H1 (cell line): ENCODE results near the gene GLTP. TPM values are rescaled to one million over a fixed set of nuclear protein-coding genes. Genes with fewer than 3 reads are reported as not detected.

Source experiments
- CTCF ChIA-PET: fragments of 300-600 bp; sonication (Branson Sonifier 250); formaldehyde crosslinking; loops from one replicate; lab custom pipeline; 2021; ENCODE audit not compliant: partially characterized antibody; lab: Charles Lee
- POLR2A ChIA-PET: fragments of 300-600 bp; sonication (Branson Sonifier 250); formaldehyde crosslinking; loops from one replicate; lab custom pipeline; 2021; ENCODE audit warnings: inconsistent platforms; ENCODE audit not compliant: partially characterized antibody; lab: Charles Lee
- DNase-seq, 2 experiments: peaks; one replicate each; pipeline versions ENCODE4 v3.0.0 to v3.0.0-alpha.2; 2010 to 2022; ENCODE audit warnings: low spot score in 2 of 2, low read depth in 1 of 2, mixed read lengths in 1 of 2
- FAIRE-seq: peaks from 2 replicates; lab custom pipeline; 2011; peaks lifted over from hg19 to GRCh38; lab: Jason Lieb, UNC
- H2AFZ ChIP-seq: 2 replicates; pipeline ENCODE4 v1.8.1; 2012; ENCODE audit warnings: low read length, inconsistent platforms
- H2AK5ac ChIP-seq: 2 replicates; pipeline ENCODE4 v1.6.1; 2013; ENCODE audit warnings: low read depth, low read length
- H2BK120ac ChIP-seq: replicated peaks from 2 replicates; pipeline ENCODE3; 2013; ENCODE audit warnings: low read depth, low read length, inconsistent platforms
- H2BK12ac ChIP-seq: 2 replicates; pipeline ENCODE4 v1.6.1; 2013; ENCODE audit warnings: low read depth, low read length
- H2BK15ac ChIP-seq: 2 replicates; pipeline ENCODE4 v1.6.1; 2013; ENCODE audit warnings: low read length
- H2BK20ac ChIP-seq: 2 replicates; pipeline ENCODE4 v1.6.1; 2013; ENCODE audit warnings: low read length
- H2BK5ac ChIP-seq: 2 replicates; pipeline ENCODE4 v1.6.1; 2013; ENCODE audit warnings: low read depth, low read length
- H3K14ac ChIP-seq: 2 replicates; pipeline ENCODE4 v1.6.1; 2013; ENCODE audit warnings: inconsistent platforms; ENCODE audit not compliant: insufficient read length
- H3K18ac ChIP-seq: 2 replicates; pipeline ENCODE4 v1.6.1; 2013; ENCODE audit warnings: low read length; ENCODE audit errors: extremely low read depth
- H3K23ac ChIP-seq: 2 replicates; pipeline ENCODE4 v1.6.1; 2013; ENCODE audit warnings: inconsistent platforms; ENCODE audit not compliant: insufficient read length
- H3K23me2 ChIP-seq: 2 replicates; pipeline ENCODE4 v1.6.1; 2013; ENCODE audit warnings: low read depth, low read length
- H3K27ac ChIP-seq: 2 replicates; pipeline ENCODE4 v1.6.1; 2011; ENCODE audit warnings: low read depth, low read length, inconsistent platforms
- H3K27me3 ChIP-seq, 4 experiments: replicated peaks in 1 of 4; 1 replicate in 1 of 4; 2 replicates in 3 of 4; pipeline versions ENCODE4 v1.6.1 to v1.8.1; 2011 to 2013; ENCODE audit warnings: low read length in 3 of 4, mild to moderate bottlenecking in 3 of 4, inconsistent platforms in 2 of 4, mixed read lengths in 2 of 4, moderate library complexity in 1 of 4; ENCODE audit not compliant: control insufficient read depth in 3 of 4, insufficient read depth in 3 of 4; ENCODE audit errors: extremely low read depth in 1 of 4
- H3K36me3 ChIP-seq, 4 experiments: 2 replicates each; pipeline versions ENCODE4 v1.6.1 to v1.8.1; 2011 to 2013; ENCODE audit warnings: mild to moderate bottlenecking in 4 of 4, low read length in 3 of 4, moderate library complexity in 2 of 4, control low read depth in 1 of 4, inconsistent platforms in 1 of 4; ENCODE audit not compliant: insufficient read depth in 4 of 4, control insufficient read depth in 2 of 4
- H3K4ac ChIP-seq: replicated peaks from 2 replicates; pipeline ENCODE3; 2013; ENCODE audit warnings: low read length, low read depth, mixed read lengths, inconsistent platforms; ENCODE audit not compliant: insufficient read length
- H3K4me1 ChIP-seq, 4 experiments: replicated peaks in 1 of 4; 1 replicate in 1 of 4; 2 replicates in 3 of 4; pipeline versions ENCODE4 v1.6.1 to v1.8.1; 2011 to 2013; ENCODE audit warnings: low read length in 3 of 4, inconsistent platforms in 2 of 4, mixed read lengths in 1 of 4; ENCODE audit not compliant: insufficient read depth in 4 of 4, control insufficient read depth in 3 of 4
- H3K4me2 ChIP-seq, 2 experiments: 2 replicates each; pipeline versions ENCODE4 v1.6.1 to v1.8.1; 2011 to 2013; ENCODE audit warnings: low read depth in 2 of 2, low read length in 2 of 2, control low read depth in 1 of 2, inconsistent platforms in 1 of 2, mild to moderate bottlenecking in 1 of 2; ENCODE audit not compliant: insufficient read depth in 1 of 2
- H3K4me3 ChIP-seq, 4 experiments: fragments of 200-600, 300-600 bp in 1 of 4; sonication (generic), shearing (Covaris generic), sonication (Bioruptor Twin) in 1 of 4; 2 replicates each; pipeline versions ENCODE4 v1.5.1 to v1.8.1; 2011 to 2016; ENCODE audit warnings: low read length in 4 of 4, low read depth in 3 of 4, control low read depth in 2 of 4, inconsistent platforms in 2 of 4, mild to moderate bottlenecking in 2 of 4, mixed read lengths in 1 of 4, moderate library complexity in 1 of 4; ENCODE audit not compliant: insufficient read depth in 2 of 4; ENCODE audit errors: extremely low read depth in 1 of 4
- H3K56ac ChIP-seq: replicated peaks from 2 replicates; pipeline ENCODE3; 2013; ENCODE audit warnings: low read depth, mild to moderate bottlenecking, mixed read lengths, low read length, inconsistent platforms; ENCODE audit not compliant: insufficient read length
- H3K79me1 ChIP-seq: 2 replicates; pipeline ENCODE4 v1.6.1; 2013; ENCODE audit warnings: low read depth, low read length, control low read depth
- H3K79me2 ChIP-seq, 2 experiments: 2 replicates each; pipeline versions ENCODE4 v1.6.1 to v1.8.1; 2012 to 2013; ENCODE audit warnings: low read length in 2 of 2, mild to moderate bottlenecking in 2 of 2, inconsistent platforms in 1 of 2; ENCODE audit not compliant: insufficient read depth in 2 of 2, control insufficient read depth in 1 of 2
- H3K9ac ChIP-seq, 4 experiments: replicated peaks in 1 of 4; 1 replicate in 1 of 4; 2 replicates in 3 of 4; pipeline versions ENCODE4 v1.6.1 to v1.8.1; 2011 to 2013; ENCODE audit warnings: low read depth in 3 of 4, low read length in 3 of 4, control low read depth in 2 of 4, mild to moderate bottlenecking in 2 of 4, moderate library complexity in 2 of 4, inconsistent platforms in 1 of 4; ENCODE audit errors: extremely low read depth in 1 of 4
- H3K9me3 ChIP-seq, 2 experiments: 2 replicates each; pipeline versions ENCODE4 v1.6.1 to v1.8.1; 2012 to 2013; ENCODE audit warnings: mild to moderate bottlenecking in 2 of 2, moderate library complexity in 2 of 2, control low read depth in 1 of 2, inconsistent platforms in 1 of 2, low read depth in 1 of 2, low read length in 1 of 2, mixed read lengths in 1 of 2; ENCODE audit not compliant: insufficient read depth in 2 of 2
- H4K20me1 ChIP-seq, 2 experiments: replicated peaks in 1 of 2; 2 replicates each; pipeline versions ENCODE3 to v1.8.1; 2011 to 2013; ENCODE audit warnings: inconsistent platforms in 2 of 2, low read length in 2 of 2, mild to moderate bottlenecking in 1 of 2; ENCODE audit not compliant: insufficient read depth in 2 of 2, control insufficient read depth in 1 of 2
- H4K5ac ChIP-seq: 2 replicates; pipeline ENCODE4 v1.6.1; 2013; ENCODE audit warnings: low read length, low read depth, mixed read lengths, inconsistent platforms; ENCODE audit not compliant: insufficient read length
- H4K8ac ChIP-seq: 2 replicates; pipeline ENCODE4 v1.8.0; 2013; ENCODE audit warnings: mild to moderate bottlenecking, moderate library complexity, low read length, inconsistent platforms; ENCODE audit not compliant: insufficient read depth; ENCODE audit errors: extremely low read depth
- H4K91ac ChIP-seq: replicated peaks from 2 replicates; pipeline ENCODE3; 2013; ENCODE audit warnings: low read length, mixed read lengths, inconsistent platforms; ENCODE audit not compliant: insufficient read length
- BCL11A ChIP-seq, 2 experiments: IDR thresholded peaks; one replicate each; pipeline ENCODE4 v1.6.1; 2011; ENCODE audit warnings: low read depth in 2 of 2, low read length in 2 of 2, mild to moderate bottlenecking in 2 of 2
- POLR2AphosphoS5 ChIP-seq: IDR thresholded peaks from 2 replicates; pipeline ENCODE4 v1.6.1; 2011; ENCODE audit warnings: low read depth, low read length
- WGBS, 2 experiments: shearing (Covaris generic) in 1 of 2; methylation state at CpG; one replicate each; pipeline versions ENCODE4 v1.1.6 to v1.1.7; 2013 to 2015; ENCODE audit warnings: low lambda C conversion rate in 2 of 2, mixed read lengths in 2 of 2, inconsistent platforms in 1 of 2, low coverage in 1 of 2, missing lambda C conversion rate in 1 of 2; ENCODE audit not compliant: insufficient replicate concordance in 2 of 2, insufficient coverage in 1 of 2, insufficient read length in 1 of 2; ENCODE audit errors: extremely low coverage in 1 of 2, missing lambda C conversion rate in 1 of 2; 5-methylcytosine and 5-hydroxymethylcytosine counted together
- polyA plus RNA-seq, 7 experiments: library from polyadenylated mRNA; depleted of rRNA in 3 of 7; stranded (reverse) in 5 of 7; unstranded in 2 of 7; fragments of >200 nt in 5 of 7; fragments of 200-250 nt in 2 of 7; gene quantifications; 1 replicate in 5 of 7; 2 replicates in 1 of 7; 4 replicates in 1 of 7; pipeline versions ENCODE4 v1.2.1 to v1.2.3, GENCODE V29; 2011 to 2013; ENCODE audit warnings: missing spikeins in 2 of 7, mixed read lengths in 2 of 7
- total RNA-seq: library from RNA; stranded (reverse); fragmentation: NEBNext Ultra II Directional; extraction: Animal tissue kit (Norgen Biotek cat#: 25700); gene quantifications from 2 replicates; pipeline ENCODE4 v1.2.1, GENCODE V29; 2021

Gene GLTP
- total and polyA plus RNA-seq, 2 of the 8 experiments (the other 6 are each of a cell fraction or from before 2014, with no cell fraction given): 9.8 to 26.1 TPM

DNA sequence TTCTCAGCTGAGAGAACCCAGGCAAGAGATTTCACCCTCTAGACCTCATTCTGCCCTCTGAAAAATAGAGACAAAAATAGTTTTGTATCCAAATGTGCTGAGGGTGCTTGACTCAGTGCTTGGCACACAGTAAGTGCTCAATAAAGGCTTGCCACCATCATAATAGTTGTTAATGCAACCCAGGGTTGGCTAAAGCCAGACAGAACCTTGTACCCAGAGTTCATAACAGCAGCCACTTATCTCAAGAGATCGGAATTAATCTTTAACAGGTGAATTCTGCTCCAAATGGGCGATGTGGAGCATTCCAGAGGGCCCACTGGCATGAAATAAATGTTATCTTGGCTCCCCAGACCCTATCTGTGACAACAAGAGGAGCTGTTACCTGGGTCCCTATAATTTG, 50.1 kb downstream of the GLTP start:
- Histone ChIP-seq H3K27ac (no peak overlapping the region), H2BK12ac (no peak overlapping the region), H3K36me3 (no peaks in the 10 kb centered on the region), H3K4me1 (peaks cover 0 to 6% (median 1%) of the 10 kb centered on the region in 4 experiments; a peak in 3 of 7 replicates), H3K4me3 (no peak overlapping the region), H2BK15ac (no peak overlapping the region), H3K23ac (no peak overlapping the region), H3K4me2 (no peak overlapping the region), H4K8ac (no peak overlapping the region), H2BK5ac (no peak overlapping the region), H3K79me2 (no peaks in the 10 kb centered on the region), H2AFZ (no peak overlapping the region), H2BK120ac (no peak overlapping the region), H2AK5ac (no peak overlapping the region), H3K23me2 (peaks cover 1% of the 10 kb centered on the region; the same call in 1 of the 2 replicates), H3K56ac (no peak overlapping the region), H3K9me3 (no peaks in the 10 kb centered on the region), H3K27me3 (no peaks in the 10 kb centered on the region; a peak in 1 of 7 replicates), H4K20me1 (no peaks in the 10 kb centered on the region), H3K4ac (no peak overlapping the region), H3K79me1 (no peaks in the 10 kb centered on the region; the same call in 1 of the 2 replicates), H2BK20ac (no peak overlapping the region), H3K9ac (no peak overlapping the region), H3K14ac (no peak overlapping the region), H4K5ac (no peak overlapping the region), H3K18ac (no peak overlapping the region), H4K91ac (no peak overlapping the region)
- POLR2A ChIA-PET: no interaction called here
- 92% methylated on average over 2 of the region's 2 CpGs; no CpG with 5 or more reads in 1 of the 2 experiments for WGBS, 2 experiments
- DNase-seq: no peak
- FAIRE-seq: no peak
- TF ChIP-seq BCL11A (IDR thresholded peaks at IDR 0.05; ENCODE audit: low read depth in 2 of 2, low read length in 2 of 2): no peak
- no peak for TF ChIP-seq POLR2AphosphoS5
- CTCF ChIA-PET: interaction anchor here (0.7 to 9.4 kb wide), 6 partner anchors 10 to 25 kb away, joined by 3 to 92 read pairs (median 7); no protein-coding TSS in a partner anchor
